ENCODE measurements around the gene STAT4.

Gene STAT4

GRCh38 chr2:191081411-191082155 lies 69.2 kb downstream of the STAT4 start:
- DNase-seq: no peak

GRCh38 chr2:191078165-191078867 lies 72.5 kb downstream of the STAT4 start:
- no peak for DNase-seq

GRCh38 chr2:191070276-191070675 lies 80.5 kb downstream of the STAT4 start:
- no peak for DNase-seq

- no peak for DNase-seq
These were observed 81.2 kb downstream of the STAT4 start for GRCh38 chr2:191069606-191070005.

GRCh38 chr2:191066919-191067233 lies 83.9 kb downstream of the STAT4 start:
- no peak for DNase-seq

- DNase-seq: no peak
These were observed 84.4 kb downstream of the STAT4 start for GRCh38 chr2:191066197-191066918.

- no peak for DNase-seq
These were observed 85.0 kb downstream of the STAT4 start for GRCh38 chr2:191065785-191066184.

GRCh38 chr2:191064590-191064989 lies 86.2 kb downstream of the STAT4 start:
- DNase-seq: peak in 1 of 4 experiments; percentile 5

GRCh38 chr2:191063584-191063983 lies 87.2 kb downstream of the STAT4 start:
- DNase-seq: no peak

- DNase-seq: no peak
These were observed 89.3 kb downstream of the STAT4 start for GRCh38 chr2:191061381-191061980.

GRCh38 chr2:191059308-191059707 lies 91.5 kb downstream of the STAT4 start:
- DNase-seq: no peak

GRCh38 chr2:191056228-191056627 lies 94.6 kb downstream of the STAT4 start:
- no peak for DNase-seq

GRCh38 chr2:191053256-191053655 lies 97.5 kb downstream of the STAT4 start:
- DNase-seq: no peak

- no peak for DNase-seq
These were observed 98.7 kb downstream of the STAT4 start for GRCh38 chr2:191051825-191052778.

- no peak for DNase-seq
These were observed 99.6 kb downstream of the STAT4 start for GRCh38 chr2:191051177-191051576.

GRCh38 chr2:191050640-191050987 lies 100.2 kb downstream of the STAT4 start:
- no peak for DNase-seq

- DNase-seq: no peak
These were observed 100.8 kb downstream of the STAT4 start for GRCh38 chr2:191049728-191050639.

- no peak for DNase-seq
These were observed 102.7 kb downstream of the STAT4 start for GRCh38 chr2:191048073-191048472.

- no peak for DNase-seq
These were observed 105.7 kb downstream of the STAT4 start for GRCh38 chr2:191045141-191045540.

GRCh38 chr2:191043438-191043837 lies 107.4 kb downstream of the STAT4 start:
- no peak for DNase-seq

GRCh38 chr2:191041418-191042161 lies 109.2 kb downstream of the STAT4 start:
- no peak for DNase-seq
